ENCODE results near the gene TBATA. TPM values are rescaled to one million over a fixed set of nuclear protein-coding genes. Genes with fewer than 3 reads are reported as not detected.
A peak's percentile ranks its signal among the peaks of the same experiment; 100 is the strongest.

The TBATA gene
- total and polyA plus RNA-seq, 2 of the 8 experiments (the other 6 are each of a cell fraction or from before 2014, with no cell fraction given): not detected

GRCh38 chr10:70775679-70776454 is 9.3 kb downstream of the TBATA start:
- no peak overlapping the region for H2BK15ac ChIP-seq (ENCODE audit: low read length)
- no peak overlapping the region for H3K23ac ChIP-seq (ENCODE audit: insufficient read length)
- H2AFZ ChIP-seq (ENCODE audit: low read length): no peak overlapping the region
- no peak overlapping the region for H2AK5ac ChIP-seq (ENCODE audit: low read depth, low read length)
- no peaks in the 10 kb centered on the region for H3K27me3 ChIP-seq (replicated peaks in 1 of 4; ENCODE audit: control insufficient read depth in 3 of 4, extremely low read depth in 1 of 4, insufficient read depth in 3 of 4, low read length in 3 of 4)
- H3K56ac ChIP-seq (replicated peaks; ENCODE audit: insufficient read length, low read depth, low read length): no peak overlapping the region
- H3K4me2 ChIP-seq (ENCODE audit: insufficient read depth in 1 of 2, low read depth in 2 of 2, low read length in 2 of 2): no peak overlapping the region
- no peak overlapping the region for H2BK120ac ChIP-seq (replicated peaks; ENCODE audit: low read depth, low read length)
- H3K27ac ChIP-seq (ENCODE audit: low read depth, low read length): no peak overlapping the region
- CTCF ChIA-PET (ENCODE audit: partially characterized antibody): interaction anchor here (4.4 kb wide), 1 partner anchor 18 kb away, joined by 15 read pairs; no protein-coding TSS in a partner anchor
- H3K9ac ChIP-seq (replicated peaks in 1 of 4; ENCODE audit: extremely low read depth in 1 of 4, low read depth in 3 of 4, low read length in 3 of 4): no peak overlapping the region
- no peak overlapping the region for H3K18ac ChIP-seq (ENCODE audit: extremely low read depth, low read length)
- no peaks in the 10 kb centered on the region for H3K36me3 ChIP-seq (ENCODE audit: control insufficient read depth in 2 of 4, insufficient read depth in 4 of 4, low read length in 3 of 4)
- H3K4me3 ChIP-seq (ENCODE audit: extremely low read depth in 1 of 4, insufficient read depth in 2 of 4, low read depth in 3 of 4, low read length in 4 of 4): no peak overlapping the region
- no peak overlapping the region for H2BK5ac ChIP-seq (ENCODE audit: low read depth, low read length)
- TF ChIP-seq RAD21 (IDR thresholded peaks at IDR 0.05 in 1 of 2, conservative IDR thresholded peaks at IDR 0.05 in 1 of 2; ENCODE audit: low read depth in 2 of 2, low read length in 2 of 2) (no peak), MAX (IDR thresholded peaks at IDR 0.05) (no peak), SUZ12 (IDR thresholded peaks at IDR 0.05; ENCODE audit: low read length) (no peak), GTF2F1 (IDR thresholded peaks at IDR 0.05; ENCODE audit: borderline replicate concordance, low read depth, low read length) (no peak), SP1 (IDR thresholded peaks at IDR 0.05; ENCODE audit: low read depth, low read length) (no peak), SIX5 (IDR thresholded peaks at IDR 0.05; ENCODE audit: low read depth, low read length) (no peak), ATF2 (IDR thresholded peaks at IDR 0.05; ENCODE audit: low read length) (no peak), NANOG (IDR thresholded peaks at IDR 0.05; ENCODE audit: insufficient read depth, low read depth, low read length, poor library complexity, severe bottlenecking) (no peak), BACH1 (IDR thresholded peaks at IDR 0.05; ENCODE audit: low read length) (no peak)
- FAIRE-seq (no peak), DNase-seq (ENCODE audit: low read depth in 1 of 2, low spot score in 2 of 2) (peak in 1 of 2 experiments; percentile 40)
- H3K79me2 ChIP-seq (ENCODE audit: control insufficient read depth in 1 of 2, insufficient read depth in 2 of 2, low read length in 2 of 2): no peaks in the 10 kb centered on the region
- H2BK12ac ChIP-seq (ENCODE audit: low read depth, low read length): no peak overlapping the region
- no peaks in the 10 kb centered on the region for H3K9me3 ChIP-seq (ENCODE audit: insufficient read depth in 2 of 2, low read depth in 1 of 2, low read length in 1 of 2)
- H4K5ac ChIP-seq (ENCODE audit: insufficient read length, low read depth, low read length): no peak overlapping the region
- no peak overlapping the region for H4K91ac ChIP-seq (replicated peaks; ENCODE audit: insufficient read length, low read length)
- no peaks in the 10 kb centered on the region for H3K23me2 ChIP-seq (ENCODE audit: low read depth, low read length)
- H3K4ac ChIP-seq (replicated peaks; ENCODE audit: insufficient read length, low read depth, low read length): no peak overlapping the region
- WGBS, 2 experiments (ENCODE audit: extremely low coverage in 1 of 2, insufficient coverage in 1 of 2, insufficient read length in 1 of 2, insufficient replicate concordance in 2 of 2, low coverage in 1 of 2, low lambda C conversion rate in 2 of 2, missing lambda C conversion rate in 1 of 2): 88% methylated on average over 12 of the region's 13 CpGs; no CpG with 5 or more reads in 1 of the 2 experiments
- POLR2A ChIA-PET (ENCODE audit: partially characterized antibody): interaction anchor here (0.6 to 0.8 kb wide), 2 partner anchors 11 to 152 kb away, joined by 3 to 4 read pairs; no protein-coding TSS in a partner anchor
- no peaks in the 10 kb centered on the region for H4K20me1 ChIP-seq (replicated peaks in 1 of 2; ENCODE audit: control insufficient read depth in 1 of 2, insufficient read depth in 2 of 2, low read length in 2 of 2)
- peaks cover 0 to 3% (median 0%) of the 10 kb centered on the region in 4 experiments; a peak in 2 of 7 replicates for H3K4me1 ChIP-seq (replicated peaks in 1 of 4; ENCODE audit: control insufficient read depth in 3 of 4, insufficient read depth in 4 of 4, low read length in 3 of 4)
- no peak overlapping the region for H2BK20ac ChIP-seq (ENCODE audit: low read length)
- H3K79me1 ChIP-seq (ENCODE audit: low read depth, low read length): no peaks in the 10 kb centered on the region
- no peak overlapping the region; the same call in 1 of the 2 replicates for H4K8ac ChIP-seq (ENCODE audit: extremely low read depth, insufficient read depth, low read length)
- H3K14ac ChIP-seq (ENCODE audit: insufficient read length): no peak overlapping the region

Data from H1 (cell line).